ENCODE data around the gene ETV1. TPM values are rescaled to one million over a fixed set of nuclear protein-coding genes. Genes with fewer than 3 reads are reported as not detected.

Gene ETV1
- total and polyA plus RNA-seq, 4 donors = 1.2 to 4.3 (median 3.6) TPM

GRCh38 chr7:13886356-13886755, 103.1 kb downstream of the ETV1 start:
- Histone ChIP-seq H3K36me3 (ENCODE audit: control insufficient read depth in 4 of 4, insufficient read depth in 3 of 4, low read depth in 1 of 4, low read length in 3 of 4) (no peaks in the 10 kb centered on the region), H3K27me3 (ENCODE audit: control insufficient read depth in 4 of 4, insufficient read depth in 4 of 4, low read length in 3 of 4) (no peaks in the 10 kb centered on the region), H3K4me3 (ENCODE audit: low read depth in 1 of 3, low read length in 3 of 3) (no peak overlapping the region), H3K4me1 (ENCODE audit: control insufficient read depth in 4 of 4, insufficient read depth in 4 of 4, low read length in 3 of 4) (no peaks in the 10 kb centered on the region), H3K27ac (ENCODE audit: low read depth in 1 of 2, low read length in 2 of 2) (no peak overlapping the region), H3K9ac (ENCODE audit: low read depth in 1 of 2, low read length in 2 of 2) (no peak overlapping the region), H3K9me3 (ENCODE audit: control insufficient read depth in 4 of 4, low read length in 3 of 4) (no peaks in the 10 kb centered on the region)
- DNase-seq (ENCODE audit: low spot score) = no peak
- WGBS = 82% methylated on average over 2 of the region's 2 CpGs
- TF ChIP-seq CTCF (IDR thresholded peaks at IDR 0.05; ENCODE audit: low read depth, low read length, missing input control) (no peak), REST (IDR thresholded peaks at IDR 0.05) (no peak)

DNA sequence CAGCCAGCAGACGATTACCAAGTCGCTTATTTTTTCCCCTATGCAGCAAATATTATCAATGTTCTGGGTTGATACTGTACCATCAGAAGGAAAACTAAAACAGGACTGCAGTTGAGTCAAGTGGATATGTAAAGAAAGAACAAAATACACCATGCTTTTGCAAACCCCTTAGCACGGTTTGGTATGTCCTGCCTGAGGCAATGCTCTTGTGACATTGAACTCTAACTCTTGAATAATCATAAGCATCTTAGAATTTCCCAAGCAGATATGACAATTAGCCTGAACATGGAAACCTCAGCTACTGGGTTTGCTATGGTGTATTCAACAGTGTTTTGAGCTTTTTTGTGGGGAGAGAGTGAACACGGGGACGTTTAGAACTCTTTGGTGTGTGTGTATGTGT, 107.4 kb downstream of the ETV1 start:
- WGBS = 84% methylated on average over 5 of the region's 5 CpGs
- no peaks in the 10 kb centered on the region for H3K4me1 ChIP-seq (ENCODE audit: control insufficient read depth in 4 of 4, insufficient read depth in 4 of 4, low read length in 3 of 4)
- DNase-seq (ENCODE audit: low spot score) = no peak
- no peak overlapping the region for H3K4me3 ChIP-seq (ENCODE audit: low read depth in 1 of 3, low read length in 3 of 3)
- no peak for TF ChIP-seq HNF4G (IDR thresholded peaks at IDR 0.05)
- TF ChIP-seq RAD21 (IDR thresholded peaks at IDR 0.05) = no peak
- no peak for TF ChIP-seq ZBTB33 (IDR thresholded peaks at IDR 0.05)
- TF ChIP-seq HNF4A (conservative IDR thresholded peaks at IDR 0.05) = no peak
- no peak for TF ChIP-seq YY1 (IDR thresholded peaks at IDR 0.05)
- TF ChIP-seq CTCF (IDR thresholded peaks at IDR 0.05; ENCODE audit: low read depth, low read length, missing input control) = no peak
- TF ChIP-seq GABPA (IDR thresholded peaks at IDR 0.05 in 1 of 2, conservative IDR thresholded peaks at IDR 0.05 in 1 of 2) = no peak
- TF ChIP-seq RXRA (IDR thresholded peaks at IDR 0.05) = no peak
- TF ChIP-seq, protein P1, sequence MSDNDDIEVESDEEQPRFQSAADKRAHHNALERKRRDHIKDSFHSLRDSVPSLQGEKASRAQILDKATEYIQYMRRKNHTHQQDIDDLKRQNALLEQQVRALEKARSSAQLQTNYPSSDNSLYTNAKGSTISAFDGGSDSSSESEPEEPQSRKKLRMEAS (IDR thresholded peaks at IDR 0.05) = no peak
- no peak for TF ChIP-seq FOXA2 (IDR thresholded peaks at IDR 0.05)
- TF ChIP-seq FOXA1 (IDR thresholded peaks at IDR 0.05) = no peak
- H3K9ac ChIP-seq (ENCODE audit: low read depth in 1 of 2, low read length in 2 of 2) = no peak overlapping the region
- H3K27ac ChIP-seq (ENCODE audit: low read depth in 1 of 2, low read length in 2 of 2) = no peak overlapping the region
- no peaks in the 10 kb centered on the region for H3K9me3 ChIP-seq (ENCODE audit: control insufficient read depth in 4 of 4, low read length in 3 of 4)
- H3K36me3 ChIP-seq (ENCODE audit: control insufficient read depth in 4 of 4, insufficient read depth in 3 of 4, low read depth in 1 of 4, low read length in 3 of 4) = no peaks in the 10 kb centered on the region
- no peaks in the 10 kb centered on the region for H3K27me3 ChIP-seq (ENCODE audit: control insufficient read depth in 4 of 4, insufficient read depth in 4 of 4, low read length in 3 of 4)

Data from liver (tissue), 9 donors.